ENCODE results near the gene ATP6AP2. TPM values are rescaled to one million over a fixed set of nuclear protein-coding genes. Genes with fewer than 3 reads are reported as not detected.

Gene ATP6AP2
- total RNA-seq, 1 donor from 2014 or later: 85.6 TPM

DNA sequence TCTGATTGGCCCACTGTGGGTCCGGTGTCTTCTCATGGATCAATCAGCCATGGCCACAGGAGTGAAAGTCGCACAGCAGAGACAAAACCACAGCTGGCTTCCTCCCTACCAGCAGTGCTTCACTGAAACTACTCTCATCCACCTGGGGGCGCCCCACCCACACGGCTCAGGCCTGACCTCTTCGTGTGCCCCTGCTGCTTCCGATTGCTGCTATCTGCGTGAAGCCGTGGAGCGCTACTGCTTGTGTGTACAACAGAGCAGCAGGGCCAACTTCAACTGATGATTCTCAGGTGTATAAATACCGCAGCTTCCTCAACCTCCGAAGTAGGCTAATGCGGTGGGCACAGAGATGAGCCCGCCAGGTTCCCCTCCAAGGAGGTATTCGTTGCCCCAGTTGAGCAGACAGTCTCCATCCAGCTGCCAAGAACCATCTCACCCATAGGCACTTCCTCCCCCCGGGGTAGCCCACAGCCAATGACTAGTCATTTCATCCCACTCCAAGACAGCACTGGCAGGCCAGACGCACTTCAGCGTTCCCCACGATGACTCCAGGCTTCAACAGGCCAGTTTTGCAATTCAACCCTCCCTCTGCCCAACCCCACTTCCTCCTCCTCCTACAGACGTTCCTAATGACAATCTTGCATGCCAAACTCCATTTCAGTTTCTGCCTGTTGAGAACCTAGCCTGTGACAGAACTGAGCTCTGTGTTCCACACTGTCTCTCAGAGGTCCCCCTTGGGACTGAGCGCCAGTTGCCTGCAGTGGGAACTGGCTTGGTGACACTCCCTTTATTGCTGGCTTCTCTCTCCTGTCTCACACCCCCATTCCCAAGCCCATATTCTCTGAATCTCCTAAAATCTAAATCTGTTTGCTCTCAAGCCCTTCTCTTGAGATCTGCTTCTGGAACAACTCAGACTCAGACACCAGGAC, 41.3 kb upstream of the ATP6AP2 start:
- no peaks in the 10 kb centered on the region for H3K36me3 Mint-ChIP-seq (ENCODE audit: low read depth, unreplicated experiment)
- DNase-seq (ENCODE audit: low spot score): peak; percentile 25

DNA sequence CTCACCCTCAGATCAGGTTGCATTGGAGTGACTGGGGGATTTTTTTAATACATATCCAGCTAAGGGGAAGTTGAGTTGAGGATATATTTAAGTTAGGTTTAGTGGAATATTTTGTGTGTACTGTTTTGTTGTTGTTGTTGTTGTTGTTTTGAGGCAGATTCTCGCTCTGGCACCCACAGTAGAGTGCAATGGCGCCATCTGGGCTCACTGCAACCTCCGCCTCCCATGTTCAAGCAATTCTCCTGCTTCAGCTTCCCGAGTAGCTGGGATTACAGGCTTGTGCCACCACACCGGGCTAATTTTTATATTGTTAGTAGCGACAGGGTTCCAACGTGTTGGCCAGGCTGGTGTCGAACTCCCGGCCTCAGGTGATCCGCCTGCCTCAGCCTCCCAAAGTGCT, 38.6 kb upstream of the ATP6AP2 start:
- Mint-ChIP-seq H3K36me3 (ENCODE audit: low read depth, unreplicated experiment) (no peaks in the 10 kb centered on the region), H3K4me3 (ENCODE audit: unreplicated experiment) (no peak overlapping the region), H3K27ac (ENCODE audit: unreplicated experiment) (no peak overlapping the region), H3K4me1 (ENCODE audit: unreplicated experiment) (peaks cover 21% of the 10 kb centered on the region), H3K27me3 (ENCODE audit: unreplicated experiment) (peaks cover 4% of the 10 kb centered on the region), H3K9me3 (ENCODE audit: unreplicated experiment) (no peaks in the 10 kb centered on the region)
- DNase-seq (ENCODE audit: low spot score): no peak
- TF ChIP-seq, protein P1, sequence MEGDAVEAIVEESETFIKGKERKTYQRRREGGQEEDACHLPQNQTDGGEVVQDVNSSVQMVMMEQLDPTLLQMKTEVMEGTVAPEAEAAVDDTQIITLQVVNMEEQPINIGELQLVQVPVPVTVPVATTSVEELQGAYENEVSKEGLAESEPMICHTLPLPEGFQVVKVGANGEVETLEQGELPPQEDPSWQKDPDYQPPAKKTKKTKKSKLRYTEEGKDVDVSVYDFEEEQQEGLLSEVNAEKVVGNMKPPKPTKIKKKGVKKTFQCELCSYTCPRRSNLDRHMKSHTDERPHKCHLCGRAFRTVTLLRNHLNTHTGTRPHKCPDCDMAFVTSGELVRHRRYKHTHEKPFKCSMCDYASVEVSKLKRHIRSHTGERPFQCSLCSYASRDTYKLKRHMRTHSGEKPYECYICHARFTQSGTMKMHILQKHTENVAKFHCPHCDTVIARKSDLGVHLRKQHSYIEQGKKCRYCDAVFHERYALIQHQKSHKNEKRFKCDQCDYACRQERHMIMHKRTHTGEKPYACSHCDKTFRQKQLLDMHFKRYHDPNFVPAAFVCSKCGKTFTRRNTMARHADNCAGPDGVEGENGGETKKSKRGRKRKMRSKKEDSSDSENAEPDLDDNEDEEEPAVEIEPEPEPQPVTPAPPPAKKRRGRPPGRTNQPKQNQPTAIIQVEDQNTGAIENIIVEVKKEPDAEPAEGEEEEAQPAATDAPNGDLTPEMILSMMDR (IDR thresholded peaks at IDR 0.05; ENCODE audit: unreplicated experiment): no peak

More for the DNA sequence above, 41.3 kb upstream of the ATP6AP2 start:
- TF ChIP-seq, protein P1 (IDR thresholded peaks at IDR 0.05; ENCODE audit: unreplicated experiment): no peak
- no peak overlapping the region for H3K4me3 Mint-ChIP-seq (ENCODE audit: unreplicated experiment)
- H3K27ac Mint-ChIP-seq (ENCODE audit: unreplicated experiment): peak overlapping the region; percentile 39
- H3K27me3 Mint-ChIP-seq (ENCODE audit: unreplicated experiment): peaks cover 4% of the 10 kb centered on the region
- H3K9me3 Mint-ChIP-seq (ENCODE audit: unreplicated experiment): no peaks in the 10 kb centered on the region
- H3K4me1 Mint-ChIP-seq (ENCODE audit: unreplicated experiment): peaks cover 13% of the 10 kb centered on the region

DNA sequence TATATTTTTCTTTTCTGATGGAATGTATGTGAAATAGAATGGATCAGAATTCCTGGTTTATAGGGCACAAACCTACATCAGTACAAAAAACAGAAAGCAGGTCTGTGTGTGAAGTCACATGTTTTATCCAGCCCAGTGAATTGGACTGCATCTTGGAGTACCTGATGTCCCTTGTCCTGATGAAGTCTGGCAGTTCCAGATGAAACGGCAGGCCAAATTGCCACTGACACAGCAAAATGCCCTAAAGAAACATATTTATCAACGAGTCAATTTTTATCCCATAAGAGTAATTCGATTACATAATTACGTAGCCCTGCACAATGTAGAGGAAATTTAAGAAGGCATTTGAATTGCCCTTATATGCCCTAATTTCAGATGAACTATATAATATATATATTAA, 37.8 kb upstream of the ATP6AP2 start:
- no peaks in the 10 kb centered on the region for H3K36me3 Mint-ChIP-seq (ENCODE audit: low read depth, unreplicated experiment)
- TF ChIP-seq, protein P1 (IDR thresholded peaks at IDR 0.05; ENCODE audit: unreplicated experiment): no peak
- H3K27me3 Mint-ChIP-seq (ENCODE audit: unreplicated experiment): peaks cover 3% of the 10 kb centered on the region
- peaks cover 21% of the 10 kb centered on the region for H3K4me1 Mint-ChIP-seq (ENCODE audit: unreplicated experiment)
- no peak for DNase-seq (ENCODE audit: low spot score)
- H3K4me3 Mint-ChIP-seq (ENCODE audit: unreplicated experiment): no peak overlapping the region
- H3K9me3 Mint-ChIP-seq (ENCODE audit: unreplicated experiment): no peaks in the 10 kb centered on the region
- no peak overlapping the region for H3K27ac Mint-ChIP-seq (ENCODE audit: unreplicated experiment)

DNA sequence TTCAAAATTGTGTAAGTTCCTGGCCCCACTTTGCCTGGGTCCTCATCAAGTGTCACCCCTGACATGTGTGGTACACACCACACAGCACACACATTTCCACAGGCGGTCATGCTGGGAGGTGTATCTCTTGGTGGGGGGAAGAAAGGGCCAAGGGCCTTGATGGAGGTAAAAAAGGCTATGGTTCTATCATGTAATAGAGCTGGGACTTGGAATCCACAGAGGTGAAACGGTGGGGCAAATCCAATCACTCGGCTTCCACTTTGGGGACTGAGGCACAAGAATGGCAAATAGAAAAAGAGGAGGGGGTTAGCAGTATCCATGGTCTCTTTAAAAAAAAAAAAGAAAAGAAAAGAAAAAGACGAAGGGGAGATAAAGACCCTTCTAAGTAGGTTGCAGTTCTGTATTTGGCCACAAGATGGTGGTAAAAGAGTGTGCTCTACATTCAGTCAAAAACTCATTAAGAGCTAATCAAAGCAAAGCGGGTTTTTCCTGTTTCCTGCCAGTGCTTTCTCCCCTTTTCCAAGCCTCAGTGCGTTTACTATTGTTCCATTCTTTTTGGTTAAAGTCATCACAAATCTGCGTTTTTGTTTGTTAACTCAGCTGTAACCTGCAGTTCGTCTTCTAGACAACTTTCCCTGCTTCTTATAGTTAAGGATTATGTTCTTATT, 37.0 kb upstream of the ATP6AP2 start:
- peak; percentile 45 for DNase-seq (ENCODE audit: low spot score)
- H3K27me3 Mint-ChIP-seq (ENCODE audit: unreplicated experiment): peaks cover 1% of the 10 kb centered on the region
- H3K4me3 Mint-ChIP-seq (ENCODE audit: unreplicated experiment): no peak overlapping the region
- no peaks in the 10 kb centered on the region for H3K36me3 Mint-ChIP-seq (ENCODE audit: low read depth, unreplicated experiment)
- TF ChIP-seq, protein P1 (IDR thresholded peaks at IDR 0.05; ENCODE audit: unreplicated experiment): peak; percentile 71
- peaks cover 21% of the 10 kb centered on the region for H3K4me1 Mint-ChIP-seq (ENCODE audit: unreplicated experiment)
- no peaks in the 10 kb centered on the region for H3K9me3 Mint-ChIP-seq (ENCODE audit: unreplicated experiment)
- peak overlapping the region; percentile 95 for H3K27ac Mint-ChIP-seq (ENCODE audit: unreplicated experiment)

Measured in endothelial cell (in vitro differentiated cells).